ENCODE results near the gene TMEM132D.

GRCh38 chr12:129162805-129163204 lies 741.0 kb downstream of the TMEM132D start:
- TF ChIP-seq MAX (IDR thresholded peaks at IDR 0.05; ENCODE audit: insufficient read depth, insufficient read length): no peak
- no peak for TF ChIP-seq CTCF (IDR thresholded peaks at IDR 0.05; ENCODE audit: extremely low read depth in 1 of 2, insufficient read depth in 1 of 2, low read depth in 1 of 2, low read length in 2 of 2)
